Measurements from ENCODE around the gene F12. TPM values are rescaled to one million over a fixed set of nuclear protein-coding genes. Genes with fewer than 3 reads are reported as not detected.

The F12 gene
- total and polyA plus RNA-seq, 4 donors, result 0.23 to 1.8 (median 0.33) TPM; not detected in 1

DNA sequence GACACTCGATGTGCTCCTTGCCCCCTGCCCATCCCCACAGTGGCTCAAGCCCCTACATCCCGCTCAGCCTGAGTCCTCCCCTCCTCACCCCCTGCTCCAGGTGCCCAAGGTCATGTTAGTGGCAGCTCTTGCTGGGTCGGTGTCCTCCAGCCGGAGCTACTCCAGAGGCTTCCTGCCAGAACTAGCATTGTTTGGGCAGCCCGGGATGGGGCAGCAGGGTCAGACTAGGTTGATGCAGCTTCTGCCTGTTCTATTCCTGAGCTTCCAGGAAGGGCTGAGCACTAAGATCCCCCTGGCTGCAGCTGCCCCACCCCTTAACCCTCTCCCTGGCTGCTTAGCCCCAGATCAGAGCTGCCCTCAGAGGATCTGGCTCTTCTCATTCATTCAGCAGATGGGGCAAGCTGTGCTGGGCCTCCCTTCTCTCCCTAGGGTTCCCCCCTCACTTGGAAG is 51.0 kb downstream of the F12 start:
- intact Hi-C loops (cut with DNase I), result no loop called here
- H3K4me1 ChIP-seq (ENCODE audit: control insufficient read depth in 1 of 2, insufficient read depth in 2 of 2, low read length in 2 of 2), result no peaks in the 10 kb centered on the region
- no peak for ATAC-seq (ENCODE audit: low FRiP score)

DNA sequence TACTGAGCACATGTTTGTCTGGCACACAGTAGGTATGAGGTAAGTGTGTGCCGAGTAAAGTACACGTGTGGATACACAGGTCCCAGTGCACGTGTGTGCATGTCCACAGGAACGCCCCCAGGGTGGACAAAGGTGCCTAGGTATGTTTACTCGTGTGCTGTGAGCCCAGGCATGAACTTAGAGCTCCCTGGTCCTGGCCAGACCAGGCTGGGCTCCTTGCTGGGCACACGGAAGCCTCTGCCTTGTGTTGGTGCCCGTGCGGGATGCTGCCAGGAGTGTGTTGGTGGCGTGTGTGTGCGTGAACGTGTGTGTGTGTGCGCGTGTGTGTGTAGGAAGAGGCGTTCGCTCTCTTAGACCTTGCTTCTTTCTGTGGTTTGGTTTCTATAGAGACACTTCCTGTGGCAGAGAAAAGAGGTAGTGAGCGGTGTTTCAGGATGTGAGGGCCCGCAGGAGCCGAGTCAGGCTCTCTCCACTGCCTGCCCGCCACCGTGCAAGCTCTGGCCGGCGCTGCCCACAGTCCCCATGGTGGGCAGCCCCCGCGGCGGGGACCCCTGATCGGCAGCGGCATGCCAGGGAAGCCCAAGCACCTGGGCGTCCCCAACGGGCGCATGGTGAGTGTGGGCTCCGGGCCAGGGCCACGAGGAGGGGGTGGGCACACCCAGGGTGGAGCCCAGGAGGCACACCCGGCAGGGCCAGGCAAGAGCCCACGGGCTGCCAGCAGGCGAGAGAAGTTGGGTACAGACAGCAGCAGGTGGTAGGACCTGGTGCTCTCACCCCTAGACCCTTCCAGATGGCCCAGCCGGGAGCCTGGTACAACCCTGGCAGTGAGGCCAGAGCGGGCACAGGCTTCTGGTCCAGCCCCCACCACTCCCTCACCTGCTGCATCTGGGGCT is 51.7 kb downstream of the F12 start, which contains the start of gene RGS14:
RGS14 (plus strand) TSS at position 466 of the 893 bp plus-strand sequence; CDS start at position 567, 101 bp downstream.
- Histone ChIP-seq H3K27me3 (ENCODE audit: control insufficient read depth in 1 of 2, insufficient read depth in 2 of 2, low read length in 1 of 2) (no peaks in the 10 kb centered on the region), H3K27ac (ENCODE audit: low read depth in 1 of 2, low read length in 2 of 2) (no peak within 1 kb of the TSS), H3K4me3 (ENCODE audit: low read length in 2 of 2) (no peak within 1 kb of the TSS), H3K36me3 (ENCODE audit: control insufficient read depth in 1 of 2, insufficient read depth in 2 of 2, low read length in 1 of 2) (no peaks in the 10 kb centered on the region), H3K9me3 (ENCODE audit: control insufficient read depth, low read length) (no peaks in the 10 kb centered on the region), H3K4me1 (ENCODE audit: control insufficient read depth in 1 of 2, insufficient read depth in 2 of 2, low read length in 2 of 2) (no peaks in the 10 kb centered on the region)
- ATAC-seq (ENCODE audit: low FRiP score) (peak; percentile 44), DNase-seq (peak in 1 of 2 donors; percentile 75)
- intact Hi-C loops (cut with DNase I), result no loop called here
- WGBS, 2 donors, result 55 to 57% methylated on average over 35 to 37 of the region's 37 CpGs

More for the DNA sequence above, 51.0 kb downstream of the F12 start:
- Histone ChIP-seq H3K9me3 (ENCODE audit: control insufficient read depth, low read length) (no peaks in the 10 kb centered on the region), H3K27ac (ENCODE audit: low read depth in 1 of 2, low read length in 2 of 2) (no peak overlapping the region), H3K27me3 (ENCODE audit: control insufficient read depth in 1 of 2, insufficient read depth in 2 of 2, low read length in 1 of 2) (no peaks in the 10 kb centered on the region), H3K36me3 (ENCODE audit: control insufficient read depth in 1 of 2, insufficient read depth in 2 of 2, low read length in 1 of 2) (no peaks in the 10 kb centered on the region), H3K4me3 (ENCODE audit: low read length in 2 of 2) (no peak overlapping the region)
- 64 to 71% methylated on average over 5 of the region's 5 CpGs for WGBS, 2 donors
- no peak for DNase-seq

DNA sequence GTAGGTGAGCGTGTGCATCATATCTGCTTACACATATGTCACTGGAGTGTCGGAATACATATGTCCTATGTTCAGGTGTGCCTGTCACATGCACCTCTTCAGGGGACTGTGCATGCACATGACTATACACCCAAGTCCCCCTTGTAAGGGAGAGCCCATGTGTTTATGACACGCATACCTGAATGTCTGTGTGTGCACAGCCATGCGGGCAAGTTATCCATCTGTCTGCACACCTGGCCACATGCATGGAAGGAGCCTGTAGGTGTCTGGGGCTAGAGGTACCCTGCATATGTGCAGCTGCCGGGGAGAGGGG is 52.3 kb downstream of the F12 start:
- no peaks in the 10 kb centered on the region for H3K27me3 ChIP-seq (ENCODE audit: control insufficient read depth in 1 of 2, insufficient read depth in 2 of 2, low read length in 1 of 2)
- intact Hi-C loops (cut with DNase I), result no loop called here
- no peaks in the 10 kb centered on the region for H3K4me1 ChIP-seq (ENCODE audit: control insufficient read depth in 1 of 2, insufficient read depth in 2 of 2, low read length in 2 of 2)
- H3K4me3 ChIP-seq (ENCODE audit: low read length in 2 of 2), result no peak overlapping the region
- H3K27ac ChIP-seq (ENCODE audit: low read depth in 1 of 2, low read length in 2 of 2), result no peak overlapping the region
- H3K36me3 ChIP-seq (ENCODE audit: control insufficient read depth in 1 of 2, insufficient read depth in 2 of 2, low read length in 1 of 2), result no peaks in the 10 kb centered on the region
- DNase-seq (no peak), ATAC-seq (ENCODE audit: low FRiP score) (no peak)
- no peaks in the 10 kb centered on the region for H3K9me3 ChIP-seq (ENCODE audit: control insufficient read depth, low read length)
- WGBS, 2 donors, result 84 to 86% methylated on average over 5 of the region's 5 CpGs

DNA sequence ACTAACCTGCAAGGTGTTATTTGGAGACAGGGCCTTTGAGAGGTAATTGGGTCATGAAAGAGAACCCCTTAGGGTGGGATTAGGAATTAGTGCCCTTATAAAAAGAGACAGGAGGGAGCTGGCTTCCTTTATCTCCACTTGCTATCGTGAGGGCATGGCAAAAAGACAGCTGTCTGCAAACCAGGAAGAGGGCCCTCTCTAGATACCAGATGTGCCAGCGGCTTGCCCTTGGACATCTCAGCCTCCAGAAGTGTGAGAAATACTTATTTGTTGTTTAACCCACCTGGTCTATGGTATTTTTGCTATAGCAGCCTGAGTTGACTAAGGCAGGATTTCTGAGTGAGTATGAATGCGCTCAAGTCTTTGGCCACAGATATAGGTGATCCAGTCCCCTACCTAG is 52.6 kb downstream of the F12 start:
- 69 to 77% methylated on average over 3 of the region's 3 CpGs for WGBS, 2 donors
- Histone ChIP-seq H3K9me3 (ENCODE audit: control insufficient read depth, low read length) (no peaks in the 10 kb centered on the region), H3K4me1 (ENCODE audit: control insufficient read depth in 1 of 2, insufficient read depth in 2 of 2, low read length in 2 of 2) (no peaks in the 10 kb centered on the region), H3K4me3 (ENCODE audit: low read length in 2 of 2) (no peak overlapping the region), H3K36me3 (ENCODE audit: control insufficient read depth in 1 of 2, insufficient read depth in 2 of 2, low read length in 1 of 2) (no peaks in the 10 kb centered on the region), H3K27ac (ENCODE audit: low read depth in 1 of 2, low read length in 2 of 2) (no peak overlapping the region), H3K27me3 (ENCODE audit: control insufficient read depth in 1 of 2, insufficient read depth in 2 of 2, low read length in 1 of 2) (no peaks in the 10 kb centered on the region)
- intact Hi-C loops (cut with DNase I), result no loop called here
- DNase-seq (no peak), ATAC-seq (ENCODE audit: low FRiP score) (no peak)

DNA sequence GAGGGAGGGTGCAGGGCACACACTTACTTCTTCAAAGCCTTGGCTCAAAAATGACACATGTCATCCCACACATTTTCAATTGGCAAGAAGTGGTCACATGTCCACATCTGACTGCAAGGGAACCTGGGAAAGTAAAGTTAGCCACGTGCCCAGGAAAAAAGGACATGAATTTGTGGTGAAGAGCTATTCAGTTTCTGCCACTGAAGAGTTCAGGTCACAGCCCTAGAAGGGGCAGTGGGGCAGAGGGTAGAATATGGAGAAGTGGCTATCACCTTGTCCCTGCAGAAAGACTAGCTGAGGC is 53.5 kb downstream of the F12 start:
- WGBS, 2 donors, result 0 to 3% methylated on average over 1 of the region's 1 CpG
- ATAC-seq (ENCODE audit: low FRiP score) (no peak), DNase-seq (no peak)
- Histone ChIP-seq H3K4me3 (ENCODE audit: low read length in 2 of 2) (no peak overlapping the region), H3K27ac (ENCODE audit: low read depth in 1 of 2, low read length in 2 of 2) (no peak overlapping the region), H3K27me3 (ENCODE audit: control insufficient read depth in 1 of 2, insufficient read depth in 2 of 2, low read length in 1 of 2) (no peaks in the 10 kb centered on the region), H3K4me1 (ENCODE audit: control insufficient read depth in 1 of 2, insufficient read depth in 2 of 2, low read length in 2 of 2) (no peaks in the 10 kb centered on the region), H3K36me3 (ENCODE audit: control insufficient read depth in 1 of 2, insufficient read depth in 2 of 2, low read length in 1 of 2) (no peaks in the 10 kb centered on the region), H3K9me3 (ENCODE audit: control insufficient read depth, low read length) (no peaks in the 10 kb centered on the region)
- intact Hi-C loops (cut with DNase I), result no loop called here

DNA sequence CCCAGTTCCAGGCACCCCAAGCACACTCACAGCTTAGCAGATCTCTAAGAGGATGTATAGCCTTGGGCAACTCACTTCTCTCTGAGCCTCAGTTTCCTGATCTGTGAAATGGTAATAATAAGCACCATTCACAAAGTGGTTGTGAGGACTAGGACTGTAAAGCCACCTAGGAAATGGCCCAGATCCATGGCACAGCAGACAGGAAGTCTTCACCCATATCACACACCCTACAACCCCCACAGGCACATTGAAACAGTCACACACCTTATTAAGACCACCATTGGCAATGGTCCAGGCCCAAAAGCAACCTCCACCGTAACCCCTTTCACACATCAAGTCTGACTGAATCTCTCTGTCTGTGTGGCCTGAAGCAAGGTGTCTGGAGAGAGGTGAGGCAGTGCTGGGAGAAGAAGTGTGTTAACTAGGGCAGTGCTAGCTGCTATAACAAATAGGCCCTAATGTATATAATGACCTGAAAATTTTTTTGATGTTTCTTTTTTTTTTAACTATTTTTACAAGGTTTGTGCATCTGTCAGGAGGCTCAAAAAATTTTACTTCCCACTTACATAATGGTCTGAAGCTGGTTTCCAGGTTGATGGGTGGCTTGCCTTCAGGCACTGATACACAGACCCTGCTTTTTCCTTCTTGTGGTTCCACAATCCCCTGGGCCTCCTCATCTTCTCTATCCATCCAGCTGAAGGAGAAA is 54.0 kb downstream of the F12 start:
- intact Hi-C loops (cut with DNase I), result no loop called here
- WGBS, 2 donors, result 70 to 82% methylated on average over 1 of the region's 1 CpG
- peaks cover 0 to 1% of the 10 kb centered on the region in 2 donors for H3K4me1 ChIP-seq (ENCODE audit: control insufficient read depth in 1 of 2, insufficient read depth in 2 of 2, low read length in 2 of 2)

DNA sequence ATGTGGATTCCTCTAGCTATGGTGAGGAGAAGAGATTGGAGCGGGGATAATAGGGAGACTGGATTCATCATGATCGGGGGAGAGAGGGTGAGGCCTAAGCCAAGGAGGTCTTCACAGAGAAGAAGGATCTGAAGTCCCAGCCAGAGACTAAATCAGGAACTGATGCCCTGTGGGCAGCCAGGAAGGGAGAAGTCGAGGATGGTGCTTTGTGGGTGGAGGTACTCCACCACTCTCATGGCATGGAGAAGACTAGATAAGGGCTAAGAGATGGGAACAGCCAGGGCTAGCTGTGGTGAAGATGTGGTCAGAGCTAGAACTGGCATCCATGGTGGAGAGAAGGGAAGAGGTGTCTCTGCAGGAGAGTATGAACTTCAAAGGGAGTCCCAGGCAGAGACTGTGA is 54.7 kb downstream of the F12 start:
- Histone ChIP-seq H3K36me3 (ENCODE audit: control insufficient read depth in 1 of 2, insufficient read depth in 2 of 2, low read length in 1 of 2) (no peaks in the 10 kb centered on the region), H3K27ac (ENCODE audit: low read depth in 1 of 2, low read length in 2 of 2) (no peak overlapping the region), H3K9me3 (ENCODE audit: control insufficient read depth, low read length) (no peaks in the 10 kb centered on the region), H3K27me3 (ENCODE audit: control insufficient read depth in 1 of 2, insufficient read depth in 2 of 2, low read length in 1 of 2) (no peaks in the 10 kb centered on the region), H3K4me1 (ENCODE audit: control insufficient read depth in 1 of 2, insufficient read depth in 2 of 2, low read length in 2 of 2) (peaks cover 0 to 3% of the 10 kb centered on the region in 2 donors), H3K4me3 (ENCODE audit: low read length in 2 of 2) (no peak overlapping the region)
- intact Hi-C loops (cut with DNase I), result no loop called here
- DNase-seq (no peak), ATAC-seq (ENCODE audit: low FRiP score) (no peak)
- WGBS, 2 donors, result 71 to 86% methylated on average over 3 of the region's 3 CpGs

More for the DNA sequence above, 54.0 kb downstream of the F12 start:
- no peaks in the 10 kb centered on the region for H3K27me3 ChIP-seq (ENCODE audit: control insufficient read depth in 1 of 2, insufficient read depth in 2 of 2, low read length in 1 of 2)
- H3K9me3 ChIP-seq (ENCODE audit: control insufficient read depth, low read length), result no peaks in the 10 kb centered on the region
- no peak for ATAC-seq (ENCODE audit: low FRiP score)
- no peak for DNase-seq
- H3K27ac ChIP-seq (ENCODE audit: low read depth in 1 of 2, low read length in 2 of 2), result no peak overlapping the region
- no peaks in the 10 kb centered on the region for H3K36me3 ChIP-seq (ENCODE audit: control insufficient read depth in 1 of 2, insufficient read depth in 2 of 2, low read length in 1 of 2)
- H3K4me3 ChIP-seq (ENCODE audit: low read length in 2 of 2), result no peak overlapping the region

DNA sequence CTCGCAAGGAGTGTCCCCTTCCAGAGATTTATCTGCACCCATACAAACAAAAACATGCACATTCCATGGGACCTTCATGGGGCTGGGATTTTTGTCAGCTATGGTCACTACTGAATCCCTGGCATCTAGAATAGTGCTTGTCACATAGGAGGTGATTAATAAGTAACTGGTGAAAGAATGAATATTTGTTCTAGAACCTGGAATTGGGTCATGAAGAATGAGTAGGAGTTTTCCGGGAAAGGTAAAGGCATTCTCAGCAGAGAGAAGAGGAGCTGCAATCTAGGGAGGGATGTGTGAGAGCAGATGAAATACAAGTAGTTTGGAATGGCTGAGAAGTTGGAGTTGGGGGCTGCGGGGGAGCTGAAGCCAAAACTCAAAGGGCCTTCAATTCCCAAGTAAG is 55.1 kb downstream of the F12 start:
- H3K27me3 ChIP-seq (ENCODE audit: control insufficient read depth in 1 of 2, insufficient read depth in 2 of 2, low read length in 1 of 2), result no peaks in the 10 kb centered on the region
- peaks cover 0 to 1% of the 10 kb centered on the region in 2 donors for H3K36me3 ChIP-seq (ENCODE audit: control insufficient read depth in 1 of 2, insufficient read depth in 2 of 2, low read length in 1 of 2)
- H3K4me1 ChIP-seq (ENCODE audit: control insufficient read depth in 1 of 2, insufficient read depth in 2 of 2, low read length in 2 of 2), result peaks cover 0 to 3% of the 10 kb centered on the region in 2 donors
- no peaks in the 10 kb centered on the region for H3K9me3 ChIP-seq (ENCODE audit: control insufficient read depth, low read length)
- no peak overlapping the region for H3K4me3 ChIP-seq (ENCODE audit: low read length in 2 of 2)
- H3K27ac ChIP-seq (ENCODE audit: low read depth in 1 of 2, low read length in 2 of 2), result no peak overlapping the region
- intact Hi-C loops (cut with DNase I), result no loop called here
- DNase-seq (no peak), ATAC-seq (ENCODE audit: low FRiP score) (no peak)
- 84 to 88% methylated on average over 3 of the region's 3 CpGs for WGBS, 2 donors

DNA sequence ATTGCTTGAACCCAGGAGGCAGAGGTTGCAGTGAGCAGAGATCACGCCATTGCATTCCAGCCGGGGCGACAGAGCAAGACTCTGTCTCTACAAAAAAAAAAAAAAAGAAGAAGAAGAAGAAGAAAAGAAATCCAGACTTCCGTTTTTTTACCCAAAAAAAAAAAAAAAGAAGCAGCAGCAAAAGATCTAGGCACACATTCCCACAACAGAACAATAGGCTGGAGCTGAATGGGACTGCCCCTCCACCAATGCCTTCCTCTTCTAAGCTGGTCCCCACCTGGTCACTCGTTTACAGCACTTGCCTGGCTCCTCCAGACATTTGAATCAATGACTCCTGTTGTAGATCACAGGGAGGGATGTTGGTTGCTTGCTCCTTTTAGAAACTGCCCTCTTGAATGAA is 56.3 kb downstream of the F12 start:
- Histone ChIP-seq H3K27ac (ENCODE audit: low read depth in 1 of 2, low read length in 2 of 2) (no peak overlapping the region), H3K27me3 (ENCODE audit: control insufficient read depth in 1 of 2, insufficient read depth in 2 of 2, low read length in 1 of 2) (no peaks in the 10 kb centered on the region), H3K9me3 (ENCODE audit: control insufficient read depth, low read length) (no peaks in the 10 kb centered on the region), H3K4me1 (ENCODE audit: control insufficient read depth in 1 of 2, insufficient read depth in 2 of 2, low read length in 2 of 2) (peaks cover 0 to 3% of the 10 kb centered on the region in 2 donors), H3K36me3 (ENCODE audit: control insufficient read depth in 1 of 2, insufficient read depth in 2 of 2, low read length in 1 of 2) (peaks cover 0 to 1% of the 10 kb centered on the region in 2 donors), H3K4me3 (ENCODE audit: low read length in 2 of 2) (no peak overlapping the region)
- ATAC-seq (ENCODE audit: low FRiP score) (no peak), DNase-seq (no peak)
- intact Hi-C loops (cut with DNase I), result no loop called here
- 74 to 82% methylated on average over 4 to 5 of the region's 5 CpGs for WGBS, 2 donors
